ENCODE data around the gene NDUFA6.
"Not testable (repeated sequence)": the region's sequence is repeated elsewhere in the genome, so short reads cannot be mapped to it uniquely, and the experiment has no call there.

Gene NDUFA6

DNA sequence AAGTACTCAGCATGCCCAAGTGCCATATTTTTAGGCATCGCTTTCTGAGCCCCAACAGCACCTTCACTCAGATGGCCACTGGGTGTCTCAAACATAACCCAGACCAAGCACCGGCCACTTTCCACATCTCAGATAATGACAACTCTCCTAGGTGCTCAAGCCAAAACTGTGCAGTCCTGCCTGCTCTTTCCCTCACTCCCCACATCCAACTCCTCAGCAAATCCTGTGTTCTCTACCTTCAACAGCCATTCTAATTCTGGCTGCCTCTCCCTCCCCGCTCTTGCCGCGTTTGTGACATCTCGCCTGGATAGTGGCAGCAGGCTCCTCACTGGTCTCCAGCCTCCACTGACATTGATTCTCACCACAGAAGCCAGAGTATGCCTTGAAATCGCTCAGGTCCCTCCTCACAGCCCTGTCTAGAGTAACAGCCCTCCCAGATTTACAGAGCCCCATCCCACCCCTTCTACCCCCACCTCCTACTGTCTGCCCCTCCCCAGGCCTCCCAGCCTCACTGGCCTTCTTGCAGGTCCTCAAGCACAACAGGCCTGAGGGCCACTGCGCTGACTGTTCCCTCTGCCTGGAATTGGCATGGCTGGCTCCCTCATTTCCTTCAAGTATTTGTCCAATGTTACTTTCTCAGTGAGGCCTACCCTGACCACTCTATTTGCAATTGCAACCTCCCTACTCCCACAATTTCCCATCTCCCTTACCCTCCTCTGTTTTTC is 17.8 kb downstream of the NDUFA6 start:
- TF ChIP-seq GLIS3 (CRISPR knock-in tag; IDR thresholded peaks at IDR 0.05), result no peak
- ATAC-seq, result no peak

DNA sequence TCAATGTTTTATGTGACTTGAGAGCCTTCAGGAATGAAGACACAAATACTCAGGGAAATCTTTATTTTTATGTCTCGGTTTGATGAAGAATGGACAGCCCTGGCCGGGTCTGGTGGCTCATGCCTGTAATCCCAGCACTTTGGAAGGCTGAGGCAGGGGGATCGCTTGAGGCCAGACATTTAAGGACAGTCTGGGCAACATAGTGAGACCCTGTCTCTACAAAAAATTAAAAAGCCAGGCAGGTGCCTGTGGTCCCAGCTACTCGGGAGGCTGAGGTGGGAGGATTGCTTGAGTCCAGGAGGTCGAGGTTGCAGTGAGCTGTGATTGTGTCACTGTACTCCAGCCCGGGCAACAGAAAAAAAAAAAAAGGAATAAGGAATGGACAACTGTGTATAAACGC is 19.1 kb downstream of the NDUFA6 start:
- ATAC-seq, result not testable (repeated sequence)

- ATAC-seq, result peak; percentile 99
- TF ChIP-seq SNAI2 (CRISPR knock-in tag; IDR thresholded peaks at IDR 0.05) (no peak), ZFP30 (CRISPR knock-in tag; IDR thresholded peaks at IDR 0.05) (no peak), ESRRG (CRISPR knock-in tag; IDR thresholded peaks at IDR 0.05) (no peak), ZNF8 (CRISPR knock-in tag; IDR thresholded peaks at IDR 0.05) (no peak), ZFP3 (CRISPR knock-in tag; IDR thresholded peaks at IDR 0.05) (no peak), PATZ1 (CRISPR knock-in tag; IDR thresholded peaks at IDR 0.05; ENCODE audit: borderline replicate concordance) (no peak), CSDC2 (CRISPR knock-in tag; IDR thresholded peaks at IDR 0.05) (no peak), RARB (CRISPR knock-in tag; IDR thresholded peaks at IDR 0.05) (no peak), ZNF565 (CRISPR knock-in tag; conservative IDR thresholded peaks at IDR 0.05; ENCODE audit: low read depth) (no peak), ZNF70 (CRISPR knock-in tag; IDR thresholded peaks at IDR 0.05) (no peak), CSRNP3 (CRISPR knock-in tag; IDR thresholded peaks at IDR 0.05) (no peak), ISL1 (CRISPR knock-in tag; IDR thresholded peaks at IDR 0.05) (no peak), TSHZ2 (CRISPR knock-in tag; IDR thresholded peaks at IDR 0.05) (no peak), BACH2 (CRISPR knock-in tag; IDR thresholded peaks at IDR 0.05; ENCODE audit: borderline replicate concordance) (no peak), ZC3H10 (CRISPR knock-in tag; IDR thresholded peaks at IDR 0.05) (no peak), PPARA (CRISPR knock-in tag; IDR thresholded peaks at IDR 0.05; ENCODE audit: borderline replicate concordance) (no peak), GLIS3 (CRISPR knock-in tag; IDR thresholded peaks at IDR 0.05) (no peak), ARNTL (CRISPR knock-in tag; IDR thresholded peaks at IDR 0.05; ENCODE audit: borderline replicate concordance, low read depth) (no peak)
- TF ChIP-seq, protein P1, sequence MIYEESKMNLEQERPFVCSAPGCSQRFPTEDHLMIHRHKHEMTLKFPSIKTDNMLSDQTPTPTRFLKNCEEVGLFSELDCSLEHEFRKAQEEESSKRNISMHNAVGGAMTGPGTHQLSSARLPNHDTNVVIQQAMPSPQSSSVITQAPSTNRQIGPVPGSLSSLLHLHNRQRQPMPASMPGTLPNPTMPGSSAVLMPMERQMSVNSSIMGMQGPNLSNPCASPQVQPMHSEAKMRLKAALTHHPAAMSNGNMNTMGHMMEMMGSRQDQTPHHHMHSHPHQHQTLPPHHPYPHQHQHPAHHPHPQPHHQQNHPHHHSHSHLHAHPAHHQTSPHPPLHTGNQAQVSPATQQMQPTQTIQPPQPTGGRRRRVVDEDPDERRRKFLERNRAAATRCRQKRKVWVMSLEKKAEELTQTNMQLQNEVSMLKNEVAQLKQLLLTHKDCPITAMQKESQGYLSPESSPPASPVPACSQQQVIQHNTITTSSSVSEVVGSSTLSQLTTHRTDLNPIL (CRISPR knock-in tag; IDR thresholded peaks at IDR 0.05; ENCODE audit: low read depth), result no peak
- TF ChIP-seq, protein P2, sequence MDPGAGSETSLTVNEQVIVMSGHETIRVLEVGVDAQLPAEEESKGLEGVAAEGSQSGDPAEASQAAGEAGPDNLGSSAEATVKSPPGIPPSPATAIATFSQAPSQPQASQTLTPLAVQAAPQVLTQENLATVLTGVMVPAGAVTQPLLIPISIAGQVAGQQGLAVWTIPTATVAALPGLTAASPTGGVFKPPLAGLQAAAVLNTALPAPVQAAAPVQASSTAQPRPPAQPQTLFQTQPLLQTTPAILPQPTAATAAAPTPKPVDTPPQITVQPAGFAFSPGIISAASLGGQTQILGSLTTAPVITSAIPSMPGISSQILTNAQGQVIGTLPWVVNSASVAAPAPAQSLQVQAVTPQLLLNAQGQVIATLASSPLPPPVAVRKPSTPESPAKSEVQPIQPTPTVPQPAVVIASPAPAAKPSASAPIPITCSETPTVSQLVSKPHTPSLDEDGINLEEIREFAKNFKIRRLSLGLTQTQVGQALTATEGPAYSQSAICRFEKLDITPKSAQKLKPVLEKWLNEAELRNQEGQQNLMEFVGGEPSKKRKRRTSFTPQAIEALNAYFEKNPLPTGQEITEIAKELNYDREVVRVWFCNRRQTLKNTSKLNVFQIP (CRISPR knock-in tag; IDR thresholded peaks at IDR 0.05; ENCODE audit: borderline replicate concordance, low read depth), result no peak
Measured at GRCh38 chr22:42070517-42071422, 19.8 kb downstream of the NDUFA6 start, which contains the start of gene NAGA. Gene NAGA (minus strand): TSS chr22:42070812. CDS start chr22:42070297, 515 bp downstream.
